Nephron (organoid): Measurements from ENCODE around the gene SCGB3A1.

Source experiments
- H3K27ac Mint-ChIP-seq, 3 experiments: 2 replicates each; pipeline ENCODE4 v1.8.0; 2020; ENCODE audit warnings: mixed read lengths in 3 of 3, mild to moderate bottlenecking in 2 of 3, moderate library complexity in 1 of 3
- H3K27me3 Mint-ChIP-seq: 2 replicates; pipeline ENCODE4 v1.8.0; 2021; ENCODE audit warnings: low read depth, mild to moderate bottlenecking, moderate library complexity, mixed read lengths
- H3K36me3 Mint-ChIP-seq: 2 replicates; pipeline ENCODE4 v1.8.0; 2020; ENCODE audit warnings: low read depth, mixed read lengths
- H3K4me1 Mint-ChIP-seq: 2 replicates; pipeline ENCODE4 v1.8.0; 2020; ENCODE audit warnings: mixed read lengths
- H3K4me3 Mint-ChIP-seq, 3 experiments: 2 replicates each; pipeline ENCODE4 v1.8.0; 2020; ENCODE audit warnings: mild to moderate bottlenecking in 3 of 3, mixed read lengths in 3 of 3, moderate library complexity in 2 of 3
- H3K9me3 Mint-ChIP-seq: 2 replicates; pipeline ENCODE4 v1.8.0; 2020; ENCODE audit warnings: mixed read lengths
- CTCF ChIP-seq, 3 experiments: fragments of 200-600 bp; sonication (generic); IDR thresholded peaks; one replicate each; pipeline ENCODE4 v1.5.0; 2021; ENCODE audit warnings: antibody characterized with exemption in 3 of 3; ENCODE audit not compliant: unreplicated experiment in 3 of 3

Gene SCGB3A1

GRCh38 chr5:180623411-180623834 is 32.1 kb upstream of the SCGB3A1 start:
- Mint-ChIP-seq H3K36me3 (no peaks in the 10 kb centered on the region), H3K9me3 (no peaks in the 10 kb centered on the region), H3K27ac (no peak overlapping the region), H3K4me1 (peaks cover 1% of the 10 kb centered on the region), H3K4me3 (no peak overlapping the region), H3K27me3 (peaks cover 27% of the 10 kb centered on the region)
- no peak for TF ChIP-seq CTCF (IDR thresholded peaks at IDR 0.05; ENCODE audit: unreplicated experiment in 3 of 3)

GRCh38 chr5:180622910-180623309 is 31.6 kb upstream of the SCGB3A1 start:
- H3K27me3 Mint-ChIP-seq, result peaks cover 30% of the 10 kb centered on the region
- no peak overlapping the region for H3K27ac Mint-ChIP-seq
- H3K36me3 Mint-ChIP-seq, result no peaks in the 10 kb centered on the region
- no peak for TF ChIP-seq CTCF (IDR thresholded peaks at IDR 0.05; ENCODE audit: unreplicated experiment in 3 of 3)
- no peaks in the 10 kb centered on the region for H3K9me3 Mint-ChIP-seq
- H3K4me1 Mint-ChIP-seq, result peaks cover 4% of the 10 kb centered on the region
- no peak overlapping the region for H3K4me3 Mint-ChIP-seq

DNA sequence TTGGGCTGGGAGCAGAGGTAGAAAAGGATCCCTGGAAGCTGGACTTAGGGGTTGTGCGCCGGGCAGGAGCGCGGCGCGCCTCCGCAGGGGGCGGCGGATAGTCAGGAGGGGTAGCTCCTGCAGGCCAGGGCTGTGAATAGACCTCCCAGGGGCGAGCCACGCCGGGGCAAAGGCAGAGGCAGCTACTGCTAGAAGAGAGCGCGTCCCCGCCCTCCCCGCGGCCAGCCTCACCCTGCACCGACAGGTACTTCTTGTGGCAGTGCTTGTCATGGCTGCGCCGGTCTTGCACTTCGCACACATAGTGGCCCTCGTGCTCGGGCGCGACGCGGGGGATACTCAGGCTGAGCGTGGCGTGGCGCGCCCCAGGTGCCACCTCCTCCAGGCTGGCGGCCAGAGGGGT is 30.0 kb upstream of the SCGB3A1 start:
- no peaks in the 10 kb centered on the region for H3K9me3 Mint-ChIP-seq
- H3K4me3 Mint-ChIP-seq, result peak overlapping the region in 1 of 3 experiments; percentile 28
- no peak overlapping the region for H3K27ac Mint-ChIP-seq
- H3K27me3 Mint-ChIP-seq, result peaks cover 30% of the 10 kb centered on the region
- no peaks in the 10 kb centered on the region for H3K36me3 Mint-ChIP-seq
- H3K4me1 Mint-ChIP-seq, result peaks cover 4% of the 10 kb centered on the region
- TF ChIP-seq CTCF (IDR thresholded peaks at IDR 0.05; ENCODE audit: unreplicated experiment in 3 of 3), result no peak

DNA sequence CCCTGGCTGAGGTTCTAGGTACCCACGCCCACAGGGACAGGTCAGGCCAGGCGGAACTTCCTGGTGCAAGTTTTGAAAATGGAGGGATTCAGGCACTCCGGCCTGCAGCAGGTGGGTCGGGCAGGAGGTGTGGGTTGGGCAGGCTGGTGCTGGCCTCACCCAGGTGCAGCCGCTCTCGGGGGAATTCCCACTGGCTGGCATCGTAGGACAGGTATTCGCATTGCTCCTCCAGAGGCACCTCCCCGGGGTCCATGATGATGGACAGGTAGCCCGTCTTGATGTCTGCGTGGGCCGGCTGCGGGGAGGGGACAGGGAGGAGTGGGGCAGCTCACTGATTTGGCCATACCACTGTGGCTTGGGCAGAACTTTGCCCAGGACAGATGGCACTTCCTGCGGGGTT is 28.7 kb upstream of the SCGB3A1 start:
- TF ChIP-seq CTCF (IDR thresholded peaks at IDR 0.05; ENCODE audit: unreplicated experiment in 3 of 3), result no peak
- Mint-ChIP-seq H3K27me3 (peaks cover 25% of the 10 kb centered on the region), H3K9me3 (no peaks in the 10 kb centered on the region)

GRCh38 chr5:180619563-180619915 is 28.2 kb upstream of the SCGB3A1 start:
- H3K36me3 Mint-ChIP-seq, result no peaks in the 10 kb centered on the region
- peaks cover 24% of the 10 kb centered on the region for H3K27me3 Mint-ChIP-seq
- H3K9me3 Mint-ChIP-seq, result no peaks in the 10 kb centered on the region

More for the DNA sequence above, 28.7 kb upstream of the SCGB3A1 start:
- Mint-ChIP-seq H3K4me1 (peaks cover 4% of the 10 kb centered on the region), H3K36me3 (no peaks in the 10 kb centered on the region), H3K27ac (no peak overlapping the region), H3K4me3 (peak overlapping the region in 2 of 3 experiments; percentile 15 to 41)

More at GRCh38 chr5:180619563-180619915, 28.2 kb upstream of the SCGB3A1 start:
- peaks cover 4% of the 10 kb centered on the region for H3K4me1 Mint-ChIP-seq
- H3K4me3 Mint-ChIP-seq, result peak overlapping the region in 2 of 3 experiments; percentile 41 to 72
- H3K27ac Mint-ChIP-seq, result no peak overlapping the region
- TF ChIP-seq CTCF (IDR thresholded peaks at IDR 0.05; ENCODE audit: unreplicated experiment in 3 of 3), result no peak
